HepG2 (cell line): Measurements from ENCODE around the gene GMFB. TPM values are rescaled to one million over a fixed set of nuclear protein-coding genes. Genes with fewer than 3 reads are reported as not detected.

Source experiments
- polyA plus RNA-seq, 8 experiments: library from polyadenylated mRNA; depleted of rRNA in 3 of 8; stranded (reverse) in 7 of 8; unstranded in 1 of 8; fragments of >200 nt; fragmentation: Illumina TruSeq in 4 of 8; extraction: Trizol in 4 of 8; gene quantifications; 2 replicates each; pipeline versions ENCODE4 v1.2.1 to v1.2.3, GENCODE V29; 2011 to 2016; ENCODE audit warnings: low read depth in 4 of 8, missing spikeins in 1 of 8, mixed read lengths in 1 of 8; ENCODE audit not compliant: insufficient read depth in 1 of 8
- total RNA-seq, 5 experiments: library from RNA; depleted of rRNA; stranded (reverse); fragments of >200 nt; fragmentation: Illumina TruSeq; extraction: Trizol; gene quantifications; 2 replicates each; pipeline ENCODE4 v1.2.3, GENCODE V29; 2016; ENCODE audit warnings: low read depth in 1 of 5

The GMFB gene
- total and polyA plus RNA-seq, 2 of the 13 experiments (the other 11 are each of a cell fraction or from before 2014, with no cell fraction given): 17.3 to 68.2 TPM

Other genes with a start within 250 kb of the GMFB start
- 88.9 and 111 TPM in 2 replicates for gene CDKN3, start 92.0 kb downstream of the GMFB start, total RNA-seq (2016; rRNA removed; fragmentation: Illumina TruSeq; extraction: Trizol)
- 35.6 and 63.0 TPM in 2 replicates for gene CDKN3, start 92.0 kb downstream of the GMFB start, polyA plus RNA-seq (2011; rRNA removed)
- gene CNIH1, start 47.6 kb downstream of the GMFB start, total RNA-seq (2016; rRNA removed; fragmentation: Illumina TruSeq; extraction: Trizol): 141 and 166 TPM in 2 replicates
- 335 and 421 TPM in 2 replicates for gene CNIH1, start 47.6 kb downstream of the GMFB start, polyA plus RNA-seq (2011; rRNA removed)
- gene CGRRF1, start 20.9 kb upstream of the GMFB start, total RNA-seq (2016; rRNA removed; fragmentation: Illumina TruSeq; extraction: Trizol): 13.3 and 18.2 TPM in 2 replicates
- gene CGRRF1, start 20.9 kb upstream of the GMFB start, polyA plus RNA-seq (2011; rRNA removed): 11.3 and 16.8 TPM in 2 replicates
- 6.9 and 13.0 TPM in 2 replicates for gene SAMD4A, start 78.1 kb upstream of the GMFB start, total RNA-seq (2016; rRNA removed; fragmentation: Illumina TruSeq; extraction: Trizol)
- 11.7 and 11.8 TPM in 2 replicates for gene SAMD4A, start 78.1 kb upstream of the GMFB start, polyA plus RNA-seq (2011; rRNA removed)